ENCODE results near the gene TAF11L4. TPM values are rescaled to one million over a fixed set of nuclear protein-coding genes. Genes with fewer than 3 reads are reported as not detected.
"Not testable (repeated sequence)": the region's sequence is repeated elsewhere in the genome, so short reads cannot be mapped to it uniquely, and the experiment has no call there.

TAF11L4 gene
- total and polyA plus RNA-seq, 9 of the 15 experiments (the other 6 are each of a cell fraction or from before 2014, with no cell fraction given) = not detected

GRCh38 chr5:17487174-17487512, 34.5 kb upstream of the TAF11L4 start:
- ChIA-PET POLR2A (no interaction called here), CTCF (ENCODE audit: low intra/inter-chr PET ratio) (no interaction called here)
- H2AFZ ChIP-seq (ENCODE audit: low read depth, low read length) = no peak overlapping the region
- in situ Hi-C loops (cut with MboI) (loop anchor here (10.0 to 25.0 kb wide), 2 partner anchors 108 to 825 kb away; partner anchors contain the start of genes TAF11L10, TAF11L8 and TAF11L9), intact Hi-C loops (cut with micrococcal nuclease) (no loop called here)
- H3K9me3 ChIP-seq (replicated peaks; ENCODE audit: control insufficient read depth, insufficient read depth, low read depth, low read length) = no peaks in the 10 kb centered on the region
- FAIRE-seq (no peak), ATAC-seq (no peak), DNase-seq (ENCODE audit: extremely low read depth in 1 of 4, low spot score in 3 of 4) (no peak)
- H3K4me1 ChIP-seq (replicated peaks in 1 of 2; ENCODE audit: control insufficient read depth in 2 of 2, insufficient read depth in 2 of 2, low read length in 2 of 2) = no peaks in the 10 kb centered on the region
- H3K27ac ChIP-seq (ENCODE audit: extremely low read depth, low read depth, low read length) = no peak overlapping the region
- no peak overlapping the region for H3K4me3 ChIP-seq
- no peaks in the 10 kb centered on the region for H4K20me1 ChIP-seq (replicated peaks; ENCODE audit: control insufficient read depth, insufficient read depth, low read length)
- H3K9me1 ChIP-seq (ENCODE audit: control insufficient read depth, insufficient read depth, low read length) = no peaks in the 10 kb centered on the region
- TF ChIP-seq ZNF263 (CRISPR knock-in tag; IDR thresholded peaks at IDR 0.05; ENCODE audit: borderline replicate concordance) (no peak), TCF15 (CRISPR knock-in tag; IDR thresholded peaks at IDR 0.05) (no peak), PML (IDR thresholded peaks at IDR 0.05; ENCODE audit: low read length) (no peak), TFAM (CRISPR knock-in tag; conservative IDR thresholded peaks at IDR 0.05) (no peak), ZFP30 (CRISPR knock-in tag; IDR thresholded peaks at IDR 0.05; ENCODE audit: borderline replicate concordance) (no peak), CGGBP1 (CRISPR knock-in tag; IDR thresholded peaks at IDR 0.05) (no peak), KDM1A (IDR thresholded peaks at IDR 0.05) (no peak), SMAD2 (IDR thresholded peaks at IDR 0.05; ENCODE audit: low read depth, low read length) (no peak), EP300 (IDR thresholded peaks at IDR 0.05; ENCODE audit: low read length) (no peak), ZNF140 (CRISPR knock-in tag; IDR thresholded peaks at IDR 0.05) (no peak), KLF10 (CRISPR knock-in tag; IDR thresholded peaks at IDR 0.05) (no peak)
- H3K79me2 ChIP-seq (ENCODE audit: control insufficient read depth, insufficient read depth, low read length) = no peaks in the 10 kb centered on the region
- H3K4me2 ChIP-seq (ENCODE audit: insufficient read depth, low read length) = no peak overlapping the region
- BruUV-seq (replicated peaks) = no TSS peak
- no peaks in the 10 kb centered on the region for H3K27me3 ChIP-seq (ENCODE audit: control insufficient read depth in 2 of 2, insufficient read depth in 2 of 2, low read length in 2 of 2)
- no peak overlapping the region for H3K9ac ChIP-seq (ENCODE audit: insufficient read depth in 1 of 2, low read depth in 2 of 2, low read length in 2 of 2)
- H3K36me3 ChIP-seq (ENCODE audit: control insufficient read depth, insufficient read depth, low read length) = no peaks in the 10 kb centered on the region
- WGBS (ENCODE audit: insufficient coverage, low coverage, missing lambda C conversion rate) = 0% methylated on average over 1 of the region's 1 CpG

- H3K27ac ChIP-seq (ENCODE audit: extremely low read depth, low read depth, low read length); H3K27me3 ChIP-seq (ENCODE audit: control insufficient read depth in 2 of 2, insufficient read depth in 2 of 2, low read length in 2 of 2); BruUV-seq (replicated peaks); H2AFZ ChIP-seq (ENCODE audit: low read depth, low read length); H4K20me1 ChIP-seq (replicated peaks; ENCODE audit: control insufficient read depth, insufficient read depth, low read length); POLR2A ChIA-PET; ATAC-seq; H3K9me1 ChIP-seq (ENCODE audit: control insufficient read depth, insufficient read depth, low read length); H3K9me3 ChIP-seq (replicated peaks; ENCODE audit: control insufficient read depth, insufficient read depth, low read depth, low read length); intact Hi-C loops (cut with micrococcal nuclease); H3K4me2 ChIP-seq (ENCODE audit: insufficient read depth, low read length); DNase-seq (ENCODE audit: extremely low read depth in 1 of 4, low spot score in 3 of 4); CTCF ChIA-PET (ENCODE audit: low intra/inter-chr PET ratio); FAIRE-seq; H3K79me2 ChIP-seq (ENCODE audit: control insufficient read depth, insufficient read depth, low read length); H3K36me3 ChIP-seq (ENCODE audit: control insufficient read depth, insufficient read depth, low read length); H3K9ac ChIP-seq (ENCODE audit: insufficient read depth in 1 of 2, low read depth in 2 of 2, low read length in 2 of 2); H3K4me3 ChIP-seq; H3K4me1 ChIP-seq (replicated peaks in 1 of 2; ENCODE audit: control insufficient read depth in 2 of 2, insufficient read depth in 2 of 2, low read length in 2 of 2): not testable (repeated sequence)
- WGBS (ENCODE audit: insufficient coverage, low coverage, missing lambda C conversion rate) = 4% methylated on average over 16 of the region's 23 CpGs
- in situ Hi-C loops (cut with MboI) = loop anchor here (25.0 kb wide), 1 partner anchor 821 kb away; no protein-coding TSS in a partner anchor
Measured at GRCh38 chr5:17491257-17491656, 30.3 kb upstream of the TAF11L4 start.

Measured in K562 (cell line).